Smooth muscle cell (in vitro differentiated cells): ENCODE data around the gene BRF1. TPM values are rescaled to one million over a fixed set of nuclear protein-coding genes. Genes with fewer than 3 reads are reported as not detected.

Experiments
- DNase-seq: peaks from one replicate; lab custom pipeline; 2025; ENCODE audit not compliant: unreplicated experiment; lab: John Stamatoyannopoulos, UW
- H2AFZ ChIP-seq: fragments of 200-600 bp; sonication (generic); 2 replicates; pipeline ENCODE4 v1.6.0; 2016; ENCODE audit warnings: antibody characterized with exemption, low read depth, mild to moderate bottlenecking
- H3F3A ChIP-seq: fragments of 200-600 bp; sonication (generic); 2 replicates; pipeline ENCODE4 v1.6.0; 2017; ENCODE audit warnings: antibody characterized with exemption, low read depth
- H3K27ac ChIP-seq: fragments of 200-600 bp; sonication (generic); 2 replicates; pipeline ENCODE4 v1.5.1; 2016; ENCODE audit warnings: low read depth, mild to moderate bottlenecking
- H3K27me3 ChIP-seq: fragments of 200-600 bp; sonication (generic); 2 replicates; pipeline ENCODE4 v1.6.1; 2016; ENCODE audit warnings: low read depth, mild to moderate bottlenecking
- H3K36me3 ChIP-seq: fragments of 200-600 bp; sonication (generic); 2 replicates; pipeline ENCODE4 v1.5.1; 2016; ENCODE audit warnings: low read depth
- H3K4me1 ChIP-seq: fragments of 200-600 bp; sonication (generic); 2 replicates; pipeline ENCODE4 v1.5.1; 2016; ENCODE audit warnings: low read depth
- H3K4me2 ChIP-seq: fragments of 200-600 bp; sonication (generic); 2 replicates; pipeline ENCODE4 v1.6.0; 2016; ENCODE audit warnings: mild to moderate bottlenecking
- H3K4me3 ChIP-seq: fragments of 200-600 bp; sonication (generic); 2 replicates; pipeline ENCODE4 v1.5.1; 2016; ENCODE audit warnings: mild to moderate bottlenecking
- H3K79me2 ChIP-seq: fragments of 200-600 bp; sonication (generic); 2 replicates; pipeline ENCODE4 v1.6.0; 2016; ENCODE audit warnings: low read depth, mild to moderate bottlenecking
- H3K9ac ChIP-seq: fragments of 200-600 bp; sonication (generic); 2 replicates; pipeline ENCODE4 v1.6.0; 2016; ENCODE audit warnings: low read depth
- H3K9me3 ChIP-seq: fragments of 200-600 bp; sonication (generic); replicated peaks from 2 replicates; pipeline ENCODE4 v1.5.1; 2016; ENCODE audit warnings: low read depth
- H4K20me1 ChIP-seq: fragments of 200-600 bp; sonication (generic); 2 replicates; pipeline ENCODE4 v1.6.0; 2016; ENCODE audit warnings: low read depth
- CTCF ChIP-seq: fragments of 200-600 bp; sonication (generic); IDR thresholded peaks from 2 replicates; pipeline ENCODE4 v1.5.1; 2017; ENCODE audit warnings: borderline replicate concordance, mild to moderate bottlenecking, antibody characterized with exemption; ENCODE audit not compliant: insufficient read depth, poor library complexity, severe bottlenecking
- WGBS: methylation state at CpG from one replicate; pipeline ENCODE4 v1.1.7; 2016; ENCODE audit warnings: low lambda C conversion rate; 5-methylcytosine and 5-hydroxymethylcytosine counted together
- polyA plus RNA-seq: library from polyadenylated mRNA; unstranded; fragments of >200 nt; fragmentation: Nextera tagmentation; extraction: Ambion mirVana; gene quantifications from 2 replicates; pipeline ENCODE4 v1.2.1, GENCODE V29; 2016
- total RNA-seq: library from RNA; depleted of rRNA; stranded (reverse); fragments of >200 nt; gene quantifications from 2 replicates; pipeline ENCODE4 v1.2.3, GENCODE V29; 2014

Gene BRF1
- total and polyA plus RNA-seq, 2 experiments from 2014 or later, result 12.5 to 15.9 TPM

- no peaks in the 10 kb centered on the region for H3F3A ChIP-seq
- no peaks in the 10 kb centered on the region for H3K4me1 ChIP-seq
- DNase-seq, result no peak
- H2AFZ ChIP-seq, result no peak overlapping the region
- WGBS, result 68% methylated on average over 19 of the region's 19 CpGs
- H3K79me2 ChIP-seq, result no peaks in the 10 kb centered on the region
- no peaks in the 10 kb centered on the region for H3K9me3 ChIP-seq
- peaks cover 25% of the 10 kb centered on the region for H3K27me3 ChIP-seq
- no peak overlapping the region for H3K4me3 ChIP-seq
- H3K36me3 ChIP-seq, result no peaks in the 10 kb centered on the region
- H3K9ac ChIP-seq, result no peak overlapping the region
- H3K27ac ChIP-seq, result no peak overlapping the region
- peaks cover 34% of the 10 kb centered on the region for H4K20me1 ChIP-seq
- no peak overlapping the region for H3K4me2 ChIP-seq
- TF ChIP-seq CTCF, result no peak
These were observed 129.7 kb downstream of the BRF1 start for GRCh38 chr14:105171004-105171673.

GRCh38 chr14:105169776-105170655 is 130.8 kb downstream of the BRF1 start:
- H3K36me3 ChIP-seq, result no peaks in the 10 kb centered on the region
- H3K27ac ChIP-seq, result no peak overlapping the region
- no peaks in the 10 kb centered on the region for H3K4me1 ChIP-seq
- WGBS, result 78% methylated on average over 22 of the region's 22 CpGs
- H2AFZ ChIP-seq, result no peak overlapping the region
- H3K27me3 ChIP-seq, result peaks cover 26% of the 10 kb centered on the region
- no peak for TF ChIP-seq CTCF
- H3K4me2 ChIP-seq, result no peak overlapping the region
- no peaks in the 10 kb centered on the region for H3K9me3 ChIP-seq
- peaks cover 40% of the 10 kb centered on the region for H4K20me1 ChIP-seq
- H3K9ac ChIP-seq, result no peak overlapping the region
- no peak overlapping the region for H3K4me3 ChIP-seq
- DNase-seq, result no peak
- H3K79me2 ChIP-seq, result no peaks in the 10 kb centered on the region
- no peaks in the 10 kb centered on the region for H3F3A ChIP-seq

DNA sequence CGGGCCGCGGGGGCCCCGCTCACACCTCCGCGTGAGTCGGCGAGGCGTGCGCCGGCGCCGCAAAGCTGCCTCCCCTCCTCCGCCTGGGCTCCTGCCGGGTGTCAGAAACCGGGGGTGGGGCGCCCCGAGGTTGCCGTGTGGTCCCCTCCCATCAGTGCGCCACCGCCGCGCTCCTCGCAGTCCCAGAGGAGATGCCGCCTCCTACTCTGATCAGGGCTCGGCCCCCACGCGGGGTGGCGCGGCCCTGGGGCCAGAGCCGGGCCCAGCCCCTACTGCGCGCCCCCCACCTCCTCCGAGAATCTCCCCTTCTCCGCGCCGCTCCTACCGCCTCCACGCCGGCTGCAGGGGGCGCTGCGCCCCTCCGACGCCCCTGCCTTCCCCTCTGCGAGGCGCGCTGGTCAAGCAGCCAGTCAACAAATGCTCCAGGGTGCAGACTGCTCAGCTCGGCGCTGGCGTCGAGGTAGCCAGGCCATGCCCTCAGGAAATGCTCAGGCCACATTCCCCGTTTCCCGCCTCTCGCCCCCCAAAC is 131.8 kb downstream of the BRF1 start:
- no peaks in the 10 kb centered on the region for H3F3A ChIP-seq
- H3K4me3 ChIP-seq, result peak overlapping the region; percentile 24
- TF ChIP-seq CTCF, result peak; percentile 49
- H3K79me2 ChIP-seq, result no peaks in the 10 kb centered on the region
- H3K4me1 ChIP-seq, result no peaks in the 10 kb centered on the region
- H3K27me3 ChIP-seq, result peaks cover 26% of the 10 kb centered on the region
- H3K27ac ChIP-seq, result no peak overlapping the region
- peak overlapping the region; percentile 83 for H3K4me2 ChIP-seq
- no peaks in the 10 kb centered on the region for H3K9me3 ChIP-seq
- no peak overlapping the region for H2AFZ ChIP-seq
- DNase-seq, result no peak
- no peak overlapping the region for H3K9ac ChIP-seq
- H4K20me1 ChIP-seq, result peaks cover 50% of the 10 kb centered on the region
- 9% methylated on average over 44 of the region's 54 CpGs for WGBS
- no peaks in the 10 kb centered on the region for H3K36me3 ChIP-seq
